Testis (tissue), 3 donors: ENCODE measurements around the gene ATE1. TPM values are rescaled to one million over a fixed set of nuclear protein-coding genes. Genes with fewer than 3 reads are reported as not detected.

Experiments
- DNase-seq: peaks from one replicate; pipeline ENCODE4 v3.0.0-alpha.2; 2019
- H3K27ac ChIP-seq, 2 donors: fragments of 200-600 bp; sonication (generic); one replicate each; pipeline ENCODE4 v1.5.1; 2019
- H3K27me3 ChIP-seq: fragments of 200-600 bp; sonication (generic); one replicate; pipeline ENCODE4 v1.5.1; 2019
- H3K36me3 ChIP-seq: fragments of 200-600 bp; sonication (generic); one replicate; pipeline ENCODE4 v1.5.1; 2017; ENCODE audit warnings: low read depth; ENCODE audit errors: missing control alignments
- H3K4me1 ChIP-seq: fragments of 200-600 bp; sonication (generic); one replicate; pipeline ENCODE4 v1.5.1; 2019
- H3K4me3 ChIP-seq, 2 donors: fragments of 200-600 bp; sonication (generic); one replicate each; pipeline ENCODE4 v1.5.1; 2017 to 2019
- H3K9me3 ChIP-seq: fragments of 200-600 bp; sonication (generic); one replicate; pipeline ENCODE4 v1.5.1; 2017
- CTCF ChIP-seq, 3 experiments: fragments of 450-650 bp in 2 of 3; fragments of 200-600 bp in 1 of 3; sonication (generic) in 1 of 3; IDR thresholded peaks; one replicate each; pipeline ENCODE4 v1.5.1; 2016 to 2019; ENCODE audit warnings: antibody characterized with exemption in 3 of 3, mild to moderate bottlenecking in 2 of 3, moderate library complexity in 1 of 3
- POLR2A ChIP-seq: fragments of 450-650 bp; IDR thresholded peaks from one replicate; pipeline ENCODE4 v1.6.1; 2017; ENCODE audit warnings: antibody characterized with exemption, mild to moderate bottlenecking, moderate library complexity
- WGBS, 2 donors: methylation state at CpG; one replicate each; pipeline ENCODE4 v1.1.5; 2018; 5-methylcytosine and 5-hydroxymethylcytosine counted together
- intact Hi-C: fragments of 100-400 bp; cut with DNase I; formaldehyde crosslinking; loops from one replicate; pipeline ENCODE4 v1.15.1; 2023; ENCODE audit warnings: low total_unique reads
- polyA plus RNA-seq: library from polyadenylated mRNA; stranded (reverse); fragments of 350-450 nt; fragmentation: Illumina TruSeq; extraction: RNeasy Lipid Tissue Mini Kit (QIAGEN cat#74804); gene quantifications from one replicate; pipeline ENCODE4 v1.2.3, GENCODE V29; 2014; ENCODE audit warnings: low read depth, low replicate concordance; ENCODE audit not compliant: insufficient read depth
- total RNA-seq, 2 donors: library from RNA; depleted of rRNA; stranded (reverse); fragments of >200 nt; gene quantifications; one replicate each; pipeline ENCODE4 v1.2.3, GENCODE V29; 2016

Gene ATE1
- total and polyA plus RNA-seq, 3 donors from 2014 or later = 29.8 to 41.9 (median 34.0) TPM

GRCh38 chr10:121715969-121716368 is 211.9 kb downstream of the ATE1 start:
- DNase-seq = no peak
- Histone ChIP-seq H3K36me3 (no peaks in the 10 kb centered on the region), H3K27me3 (no peaks in the 10 kb centered on the region), H3K4me1 (no peaks in the 10 kb centered on the region), H3K4me3 (no peak overlapping the region), H3K27ac (no peak overlapping the region), H3K9me3 (no peaks in the 10 kb centered on the region)
- TF ChIP-seq POLR2A (no peak), CTCF (IDR thresholded peaks at IDR 0.05) (no peak)
- intact Hi-C loops = no loop called here
- WGBS, 2 donors = 50 to 77% methylated on average over 1 of the region's 1 CpG

GRCh38 chr10:121715076-121715475 is 212.8 kb downstream of the ATE1 start:
- no peak overlapping the region for H3K4me3 ChIP-seq
- TF ChIP-seq POLR2A (no peak), CTCF (IDR thresholded peaks at IDR 0.05) (no peak)
- intact Hi-C loops = no loop called here
- H3K36me3 ChIP-seq = no peaks in the 10 kb centered on the region
- H3K4me1 ChIP-seq = peaks cover 5% of the 10 kb centered on the region
- DNase-seq = no peak
- no peaks in the 10 kb centered on the region for H3K9me3 ChIP-seq
- H3K27me3 ChIP-seq = no peaks in the 10 kb centered on the region
- no peak overlapping the region for H3K27ac ChIP-seq
- 87 to 92% methylated on average over 3 of the region's 3 CpGs for WGBS, 2 donors

DNA sequence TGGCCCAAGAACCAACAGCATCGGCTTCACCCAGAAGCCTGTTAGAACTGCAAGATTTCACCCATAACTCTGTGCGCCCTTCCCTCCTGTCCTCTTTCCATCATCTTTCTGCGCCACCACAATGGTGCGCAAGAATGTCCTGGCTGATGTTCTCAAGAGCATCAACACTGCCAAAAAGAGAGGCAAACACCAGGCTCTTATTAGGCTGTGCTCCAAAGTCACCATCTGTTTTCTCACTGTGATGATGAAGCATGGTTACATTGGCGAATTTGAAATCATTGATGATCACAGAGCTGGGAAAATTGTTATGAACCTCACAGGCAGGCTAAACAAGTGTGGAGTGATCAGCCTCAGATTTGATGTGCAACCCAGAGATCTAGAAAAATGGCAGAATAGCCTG is 214.3 kb downstream of the ATE1 start:
- Histone ChIP-seq H3K4me3 (no peak overlapping the region), H3K4me1 (peaks cover 10% of the 10 kb centered on the region), H3K9me3 (no peaks in the 10 kb centered on the region), H3K27me3 (no peaks in the 10 kb centered on the region), H3K36me3 (no peaks in the 10 kb centered on the region), H3K27ac (no peak overlapping the region)
- intact Hi-C loops = no loop called here
- DNase-seq = no peak
- no peak for TF ChIP-seq POLR2A
- no peak for TF ChIP-seq CTCF (IDR thresholded peaks at IDR 0.05)
- 90 to 99% methylated on average over 5 of the region's 5 CpGs for WGBS, 2 donors

- TF ChIP-seq POLR2A = no peak
- no peak for TF ChIP-seq CTCF (IDR thresholded peaks at IDR 0.05)
- WGBS, 2 donors = 78% methylated on average over 7 of the region's 7 CpGs
- Histone ChIP-seq H3K27me3 (no peaks in the 10 kb centered on the region), H3K36me3 (no peaks in the 10 kb centered on the region), H3K9me3 (no peaks in the 10 kb centered on the region), H3K4me3 (no peak overlapping the region), H3K27ac (no peak overlapping the region), H3K4me1 (peaks cover 10% of the 10 kb centered on the region)
- intact Hi-C loops = no loop called here
- DNase-seq = no peak
Measured at GRCh38 chr10:121710971-121711370, 216.9 kb downstream of the ATE1 start.

- Histone ChIP-seq H3K27me3 (no peaks in the 10 kb centered on the region), H3K4me1 (peaks cover 10% of the 10 kb centered on the region), H3K4me3 (no peak overlapping the region), H3K9me3 (no peaks in the 10 kb centered on the region), H3K36me3 (no peaks in the 10 kb centered on the region), H3K27ac (peak overlapping the region in 1 of 2 donors; percentile 77)
- WGBS, 2 donors = 42 to 46% methylated on average over 9 of the region's 9 CpGs
- no peak for DNase-seq
- intact Hi-C loops = no loop called here
- TF ChIP-seq POLR2A = no peak
- no peak for TF ChIP-seq CTCF (IDR thresholded peaks at IDR 0.05)
Measured at GRCh38 chr10:121710207-121710606, 217.6 kb downstream of the ATE1 start.
